Cardiac muscle cell (in vitro differentiated cells and primary cell): Measurements from ENCODE around the gene RASAL2. TPM values are rescaled to one million over a fixed set of nuclear protein-coding genes. Genes with fewer than 3 reads are reported as not detected.

Source experiments
- DNase-seq, 2 donors: peaks; one replicate each; pipeline versions ENCODE4 v3.0.0 to v3.0.0-alpha.2; 2010 to 2017; ENCODE audit warnings: low read depth in 1 of 2, low spot score in 1 of 2
- H3K27ac ChIP-seq: fragments of 200-600 bp; sonication (generic); 2 replicates; pipeline ENCODE4 v1.5.1; 2016
- H3K27me3 ChIP-seq: fragments of 200-600 bp; sonication (generic); 2 replicates; pipeline ENCODE4 v1.6.0; 2016; ENCODE audit warnings: control low read depth
- H3K36me3 ChIP-seq: fragments of 200-600 bp; sonication (generic); 2 replicates; pipeline ENCODE4 v1.5.1; 2016; ENCODE audit warnings: control low read depth
- H3K4me1 ChIP-seq: fragments of 200-600 bp; sonication (generic); 2 replicates; pipeline ENCODE4 v1.8.1; 2017; ENCODE audit warnings: low read depth, mild to moderate bottlenecking, mixed run types
- H3K4me3 ChIP-seq: fragments of 200-600 bp; sonication (generic); 2 replicates; pipeline ENCODE4 v1.5.1; 2016; ENCODE audit warnings: mild to moderate bottlenecking
- H3K9me3 ChIP-seq: fragments of 200-600 bp; sonication (generic); 2 replicates; pipeline ENCODE4 v1.5.1; 2017; ENCODE audit warnings: low read depth, mild to moderate bottlenecking, control low read depth
- polyA plus RNA-seq: library from polyadenylated mRNA; unstranded; fragments of >200 nt; fragmentation: Nextera tagmentation; extraction: Ambion mirVana; gene quantifications from 2 replicates; pipeline ENCODE4 v1.2.1, GENCODE V29; 2016
- total RNA-seq: library from RNA; depleted of rRNA; stranded (reverse); fragments of >200 nt; gene quantifications from 2 replicates; pipeline ENCODE4 v1.2.3, GENCODE V29; 2016
- TF ChIP-seq, protein P1 (sequence below): IDR thresholded peaks from 2 replicates; pipeline ENCODE4 v1.5.1; 2012; ENCODE audit warnings: low read depth, mild to moderate bottlenecking, low read length

RASAL2 gene
- total and polyA plus RNA-seq, 2 experiments from 2014 or later = 11.2 to 35.3 TPM

DNA sequence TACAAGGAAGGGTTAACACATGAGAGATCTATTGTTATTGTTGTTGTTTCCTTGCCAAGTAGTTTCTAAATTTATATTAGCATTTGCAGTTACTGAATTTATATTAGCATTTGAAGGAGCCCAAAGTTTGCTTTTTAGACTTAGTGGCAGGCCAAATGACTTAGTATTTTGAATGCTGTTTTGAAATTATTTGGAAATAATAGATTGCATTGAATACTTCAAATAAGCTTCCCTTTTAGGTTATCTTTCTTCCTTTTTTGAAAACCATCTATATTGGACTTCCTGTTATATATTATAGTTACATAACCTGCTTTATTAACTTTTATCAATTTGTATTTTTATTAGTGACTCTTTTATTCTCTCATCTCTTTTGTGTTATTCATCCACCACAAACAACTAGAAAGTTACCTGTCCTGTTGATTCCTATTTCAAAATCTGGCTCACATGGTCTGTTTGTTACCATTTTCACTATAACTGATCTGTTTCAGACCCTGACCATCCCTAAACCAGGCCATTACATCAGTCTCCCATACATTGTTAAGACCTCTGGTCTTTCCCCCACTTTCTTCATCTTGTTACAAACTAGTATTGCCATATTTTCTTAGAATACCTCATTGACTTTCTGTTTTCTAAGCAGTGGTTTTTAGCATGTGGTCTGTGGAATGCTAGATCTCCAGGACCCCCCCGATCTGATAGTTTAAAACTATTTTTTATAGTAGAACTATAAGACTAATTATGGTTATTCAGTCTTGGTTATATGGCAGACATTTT, 185.2 kb downstream of the RASAL2 start:
- no peaks in the 10 kb centered on the region for H3K9me3 ChIP-seq
- H3K27ac ChIP-seq = no peak overlapping the region
- DNase-seq = no peak
- no peaks in the 10 kb centered on the region for H3K27me3 ChIP-seq
- no peak overlapping the region for H3K4me3 ChIP-seq
- TF ChIP-seq, protein P1, sequence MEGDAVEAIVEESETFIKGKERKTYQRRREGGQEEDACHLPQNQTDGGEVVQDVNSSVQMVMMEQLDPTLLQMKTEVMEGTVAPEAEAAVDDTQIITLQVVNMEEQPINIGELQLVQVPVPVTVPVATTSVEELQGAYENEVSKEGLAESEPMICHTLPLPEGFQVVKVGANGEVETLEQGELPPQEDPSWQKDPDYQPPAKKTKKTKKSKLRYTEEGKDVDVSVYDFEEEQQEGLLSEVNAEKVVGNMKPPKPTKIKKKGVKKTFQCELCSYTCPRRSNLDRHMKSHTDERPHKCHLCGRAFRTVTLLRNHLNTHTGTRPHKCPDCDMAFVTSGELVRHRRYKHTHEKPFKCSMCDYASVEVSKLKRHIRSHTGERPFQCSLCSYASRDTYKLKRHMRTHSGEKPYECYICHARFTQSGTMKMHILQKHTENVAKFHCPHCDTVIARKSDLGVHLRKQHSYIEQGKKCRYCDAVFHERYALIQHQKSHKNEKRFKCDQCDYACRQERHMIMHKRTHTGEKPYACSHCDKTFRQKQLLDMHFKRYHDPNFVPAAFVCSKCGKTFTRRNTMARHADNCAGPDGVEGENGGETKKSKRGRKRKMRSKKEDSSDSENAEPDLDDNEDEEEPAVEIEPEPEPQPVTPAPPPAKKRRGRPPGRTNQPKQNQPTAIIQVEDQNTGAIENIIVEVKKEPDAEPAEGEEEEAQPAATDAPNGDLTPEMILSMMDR = no peak
- no peaks in the 10 kb centered on the region for H3K36me3 ChIP-seq
- no peaks in the 10 kb centered on the region for H3K4me1 ChIP-seq

GRCh38 chr1:178282949-178283367, 189.1 kb downstream of the RASAL2 start:
- H3K27ac ChIP-seq = no peak overlapping the region
- no peaks in the 10 kb centered on the region for H3K9me3 ChIP-seq
- no peaks in the 10 kb centered on the region for H3K4me1 ChIP-seq
- peak; percentile 11 to 81 for DNase-seq
- TF ChIP-seq, protein P1 = peak; percentile 61
- H3K27me3 ChIP-seq = no peaks in the 10 kb centered on the region
- no peaks in the 10 kb centered on the region for H3K36me3 ChIP-seq
- no peak overlapping the region for H3K4me3 ChIP-seq

DNA sequence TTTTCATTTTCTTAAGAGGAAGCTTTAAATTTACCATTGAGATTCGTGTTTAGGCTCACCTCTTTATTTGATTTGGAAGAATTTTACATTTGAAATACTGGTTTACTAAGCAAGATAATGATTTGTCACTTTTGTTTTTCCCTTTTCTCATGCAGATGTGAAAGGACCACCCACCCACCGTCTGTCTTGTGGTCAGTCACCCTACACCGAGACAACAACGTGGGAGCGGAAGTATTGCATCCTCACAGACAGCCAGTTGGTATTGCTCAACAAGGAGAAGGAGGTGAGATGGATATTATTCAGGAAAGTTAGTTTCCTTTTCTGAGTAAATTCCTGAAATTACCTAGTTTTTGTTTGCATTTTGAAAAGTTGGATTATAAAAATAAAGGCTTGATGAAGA, 189.5 kb downstream of the RASAL2 start:
- no peaks in the 10 kb centered on the region for H3K36me3 ChIP-seq
- H3K4me1 ChIP-seq = no peaks in the 10 kb centered on the region
- no peaks in the 10 kb centered on the region for H3K27me3 ChIP-seq
- no peaks in the 10 kb centered on the region for H3K9me3 ChIP-seq
- no peak overlapping the region for H3K27ac ChIP-seq
- no peak overlapping the region for H3K4me3 ChIP-seq
- peak in 1 of 2 donors; percentile 83 for DNase-seq
- TF ChIP-seq, protein P1 = no peak

DNA sequence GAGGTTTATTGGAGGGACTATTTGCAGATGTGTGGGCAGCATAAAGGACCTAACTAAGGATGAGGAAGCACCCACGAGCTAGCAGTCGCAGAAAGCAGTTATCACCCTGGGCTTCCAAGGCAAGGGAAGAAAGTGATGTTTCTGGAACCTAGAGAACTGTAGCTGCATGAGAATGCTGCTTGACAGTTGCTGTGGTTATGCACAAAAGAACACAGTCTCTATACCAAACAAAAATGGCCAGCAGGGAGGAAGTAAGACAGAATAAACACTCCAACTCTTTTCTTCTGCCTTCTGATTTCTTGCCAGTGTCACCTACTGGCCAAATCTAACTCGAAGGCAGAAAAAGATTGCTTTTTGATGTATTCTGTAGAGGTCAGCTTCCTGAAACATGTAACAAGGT, 190.2 kb downstream of the RASAL2 start:
- H3K4me1 ChIP-seq = no peaks in the 10 kb centered on the region
- DNase-seq = no peak
- H3K27me3 ChIP-seq = no peaks in the 10 kb centered on the region
- no peak overlapping the region for H3K4me3 ChIP-seq
- no peaks in the 10 kb centered on the region for H3K36me3 ChIP-seq
- no peak overlapping the region for H3K27ac ChIP-seq
- TF ChIP-seq, protein P1 = peak; percentile 4
- H3K9me3 ChIP-seq = no peaks in the 10 kb centered on the region

- TF ChIP-seq, protein P1 = no peak
- DNase-seq = no peak
- Histone ChIP-seq H3K27ac (no peak overlapping the region), H3K36me3 (no peaks in the 10 kb centered on the region), H3K27me3 (no peaks in the 10 kb centered on the region), H3K9me3 (no peaks in the 10 kb centered on the region), H3K4me3 (no peak overlapping the region), H3K4me1 (no peaks in the 10 kb centered on the region)
Observed at GRCh38 chr1:178291166-178291565, 197.3 kb downstream of the RASAL2 start.
